COR-L47 (cell line): Measurements from ENCODE around the gene ATP2B2.

ENCODE experiments used
- DNase-seq: peaks from one replicate; lab custom pipeline; 2025; lab: John Stamatoyannopoulos, UW

The ATP2B2 gene

DNA sequence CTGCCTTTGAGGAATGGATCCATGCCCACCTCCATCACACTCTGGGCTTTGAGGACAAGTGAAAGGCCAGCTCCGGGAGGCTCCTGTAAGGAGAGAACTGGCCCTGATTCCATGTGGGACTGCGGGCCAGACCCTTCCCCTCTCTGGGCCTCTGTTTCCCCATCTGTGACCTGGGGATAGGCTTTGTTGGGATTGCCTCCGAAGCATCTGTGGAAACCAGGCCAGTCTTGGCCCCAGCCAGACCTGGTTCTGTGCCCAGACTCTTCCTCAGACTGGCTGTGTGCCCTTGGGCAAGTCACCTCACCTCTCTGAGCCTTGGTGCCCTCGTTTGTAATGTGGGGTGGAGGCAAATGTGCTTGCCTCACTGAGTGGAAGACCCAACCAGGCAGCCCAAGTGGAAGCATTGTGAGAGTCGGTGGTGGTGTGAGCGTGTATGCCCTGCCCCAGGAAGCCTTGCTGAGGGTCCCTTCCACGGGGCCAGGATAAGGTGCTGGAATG, 163.4 kb downstream of the ATP2B2 start:
- DNase-seq: no peak

DNA sequence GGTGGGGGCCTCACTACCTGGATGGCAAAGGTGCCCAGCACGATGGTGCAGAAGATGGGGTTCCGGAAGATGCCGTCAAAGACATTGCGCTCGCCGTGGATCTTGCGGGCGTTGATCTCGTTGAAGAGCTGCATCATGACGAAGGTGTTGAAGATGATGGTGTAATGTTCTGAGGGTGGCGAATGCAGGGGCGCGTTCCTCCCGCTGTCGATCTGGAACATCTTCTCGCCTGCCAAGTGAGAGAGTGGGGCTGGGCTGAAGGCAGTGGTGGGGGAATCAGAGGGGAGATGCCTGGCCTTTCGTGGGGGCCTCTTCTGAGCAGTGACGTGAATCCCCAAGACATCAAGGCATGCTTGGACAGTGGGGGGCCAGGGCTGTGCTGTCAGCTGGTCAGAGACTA, 164.9 kb downstream of the ATP2B2 start:
- no peak for DNase-seq

GRCh38 chr3:10340046-10340445, 165.3 kb downstream of the ATP2B2 start:
- DNase-seq: no peak

DNA sequence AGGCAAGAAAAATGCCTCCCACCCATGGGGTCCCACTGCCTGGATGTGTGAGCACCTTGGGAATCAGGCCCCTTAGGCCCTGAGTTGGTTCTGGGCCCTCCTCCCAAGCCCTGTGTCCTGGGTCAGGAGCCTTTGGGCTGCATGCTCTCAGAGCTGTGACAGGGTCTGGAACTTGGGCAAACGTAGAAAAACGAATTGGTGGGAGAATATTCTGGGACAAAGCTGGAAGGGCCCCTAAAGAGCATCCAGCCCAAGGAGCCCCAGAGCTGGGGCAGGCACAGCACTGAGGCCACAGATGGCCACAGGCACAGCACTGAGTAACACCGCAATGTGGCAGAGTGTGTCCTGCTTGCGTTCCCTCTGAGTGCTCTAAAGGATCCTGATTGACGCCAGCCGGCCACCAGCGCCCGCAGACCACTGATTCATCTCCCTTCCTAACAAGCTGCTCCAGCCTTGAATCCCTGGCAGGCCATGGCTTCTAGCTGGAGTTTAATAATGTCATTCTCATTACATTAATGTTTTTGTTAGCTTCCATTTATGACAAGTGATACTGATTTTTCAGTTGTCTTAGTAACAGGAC, 165.9 kb downstream of the ATP2B2 start:
- DNase-seq: no peak

- DNase-seq: no peak
These were observed 166.6 kb downstream of the ATP2B2 start for GRCh38 chr3:10338591-10339353.

- no peak for DNase-seq
These were observed 167.3 kb downstream of the ATP2B2 start for GRCh38 chr3:10338164-10338470.

GRCh38 chr3:10337323-10338163, 167.8 kb downstream of the ATP2B2 start:
- DNase-seq: no peak

DNA sequence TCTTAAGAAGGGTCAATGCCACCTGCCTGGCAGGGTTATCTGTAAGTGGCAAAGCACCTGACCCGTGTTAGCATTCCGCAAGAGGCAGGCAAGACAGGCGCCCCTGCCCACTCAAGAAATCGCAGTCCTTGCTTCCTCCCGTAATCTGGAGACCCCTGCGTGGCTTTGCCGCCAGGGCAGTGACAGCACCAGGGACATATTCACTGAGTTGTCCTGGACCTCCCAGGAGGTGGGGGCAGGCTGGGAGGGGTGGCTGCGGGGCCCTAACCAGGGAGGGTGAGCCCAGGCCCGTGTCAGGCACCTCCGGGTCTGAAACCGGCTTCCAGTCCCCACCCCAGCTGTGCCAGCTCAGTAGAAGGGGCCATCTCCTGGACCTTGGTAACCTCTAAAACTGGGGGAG, 168.6 kb downstream of the ATP2B2 start:
- no peak for DNase-seq

DNA sequence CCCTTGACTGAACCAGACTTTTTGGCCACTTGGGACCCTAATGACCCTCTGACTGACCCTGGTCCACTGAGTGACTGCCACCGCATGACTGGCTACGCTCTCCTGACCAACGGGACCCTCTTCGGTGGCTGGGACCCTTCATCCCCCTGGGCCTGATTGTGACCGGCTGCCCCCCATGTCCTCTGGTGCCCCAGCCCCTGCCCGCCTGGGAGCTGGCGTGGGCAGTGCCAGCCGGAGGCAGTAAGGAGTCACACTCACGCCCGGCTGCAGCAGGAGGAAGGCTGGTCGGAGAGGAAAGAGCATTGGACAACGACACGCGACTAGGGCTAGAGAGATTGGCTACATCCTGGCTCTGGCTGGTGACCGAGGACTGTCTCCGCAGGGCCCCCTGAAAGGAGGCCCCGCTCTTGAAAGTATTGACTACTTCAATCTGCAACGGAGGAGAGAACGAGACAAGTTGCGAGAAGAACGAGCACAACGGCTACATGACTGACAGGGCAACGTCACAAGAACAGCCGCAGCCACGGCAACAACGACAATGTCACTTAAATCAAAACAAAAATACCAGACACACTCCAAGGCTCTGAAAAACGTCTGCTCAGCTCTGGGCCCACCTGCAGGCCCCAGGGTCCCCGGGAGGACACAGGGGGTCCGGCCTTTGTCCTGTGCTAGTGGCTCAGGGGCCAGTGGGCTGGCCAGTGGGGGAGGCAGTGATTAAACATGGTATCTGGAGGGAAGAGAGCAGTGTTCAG, 169.3 kb downstream of the ATP2B2 start:
- DNase-seq: no peak

GRCh38 chr3:10335190-10335738, 170.1 kb downstream of the ATP2B2 start:
- DNase-seq: no peak

DNA sequence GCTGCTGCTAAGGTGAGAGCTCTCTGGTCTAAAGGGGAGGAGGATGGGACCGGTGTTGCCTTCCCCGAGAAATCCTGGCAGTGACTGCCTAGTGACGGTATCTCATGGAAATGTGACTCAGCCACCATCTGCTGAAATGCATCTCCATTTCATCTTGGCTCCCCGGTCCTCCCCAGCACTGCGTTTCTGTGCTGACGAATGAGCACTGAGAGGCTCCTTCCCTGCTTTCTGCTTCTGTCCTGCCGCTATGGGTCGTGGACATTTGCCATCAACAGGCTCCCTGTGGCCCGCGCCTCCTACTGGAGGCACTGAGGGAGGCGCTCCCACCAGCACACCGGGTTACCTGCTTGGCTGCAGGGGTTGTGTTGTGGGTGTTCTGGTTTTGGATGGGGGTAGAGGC, 170.9 kb downstream of the ATP2B2 start:
- DNase-seq: no peak

DNA sequence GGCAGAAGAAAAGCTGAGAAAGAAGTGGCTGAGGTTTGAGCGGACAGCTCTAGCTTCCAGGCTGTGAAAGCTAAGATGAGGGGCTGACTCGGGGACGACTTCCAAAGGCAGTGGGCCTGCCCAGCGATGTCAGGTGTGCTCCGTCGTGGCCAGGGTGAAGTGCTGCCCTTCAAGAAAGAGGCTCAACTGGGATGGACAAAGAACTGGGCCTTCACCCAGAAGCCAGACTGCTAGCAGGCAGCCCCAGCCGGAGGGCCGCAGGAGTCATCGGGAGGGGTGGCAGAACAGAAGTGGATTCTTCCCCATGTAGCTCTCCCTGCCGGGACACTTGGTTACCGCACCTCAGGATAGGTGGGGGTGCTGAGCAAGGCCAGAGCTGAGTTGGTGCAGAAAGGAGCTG, 171.3 kb downstream of the ATP2B2 start:
- no peak for DNase-seq

- no peak for DNase-seq
These were observed 172.1 kb downstream of the ATP2B2 start for GRCh38 chr3:10333349-10333650.

DNA sequence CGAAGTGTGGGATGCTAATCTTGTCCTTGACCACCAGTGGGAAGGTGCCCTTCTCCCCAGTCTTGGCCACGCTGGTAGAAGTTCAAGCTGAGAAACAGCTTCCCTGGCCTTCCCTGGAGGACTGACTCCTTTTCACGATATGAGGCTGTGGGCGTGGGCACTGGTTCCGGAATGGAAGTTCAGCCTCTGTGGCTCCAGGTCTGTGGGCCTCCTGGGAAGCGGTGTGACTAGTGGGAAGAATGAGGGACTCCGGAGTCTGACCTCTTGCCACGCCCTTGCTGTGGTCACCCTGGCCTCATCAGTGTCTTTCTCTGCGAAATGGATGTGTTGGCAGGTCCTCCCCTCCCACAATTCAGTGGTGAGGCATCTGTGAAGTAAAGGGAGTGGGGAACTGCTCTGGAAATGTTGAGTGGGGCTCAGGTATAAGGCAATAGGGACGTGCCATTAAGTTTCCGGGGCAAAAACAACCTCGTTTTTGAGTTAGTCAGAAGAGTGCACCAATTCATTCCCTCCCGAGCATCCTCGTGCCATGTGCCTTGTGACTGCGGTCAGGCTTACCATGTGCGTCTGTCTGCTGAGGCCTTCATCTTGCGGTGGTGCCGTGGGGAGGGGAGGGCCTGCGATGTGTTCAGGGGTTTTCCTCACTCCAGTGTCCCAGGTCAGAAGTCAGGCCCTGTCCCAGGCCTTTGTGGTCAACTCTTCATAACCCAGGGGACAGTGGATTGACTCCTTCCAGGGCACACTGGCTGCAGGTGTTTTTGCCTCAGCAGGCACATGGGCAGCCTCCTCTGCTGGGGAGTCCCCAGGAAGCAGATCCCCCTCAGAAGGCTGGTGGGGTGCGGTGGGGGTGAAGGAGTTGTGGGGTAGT, 172.7 kb downstream of the ATP2B2 start:
- no peak for DNase-seq

DNA sequence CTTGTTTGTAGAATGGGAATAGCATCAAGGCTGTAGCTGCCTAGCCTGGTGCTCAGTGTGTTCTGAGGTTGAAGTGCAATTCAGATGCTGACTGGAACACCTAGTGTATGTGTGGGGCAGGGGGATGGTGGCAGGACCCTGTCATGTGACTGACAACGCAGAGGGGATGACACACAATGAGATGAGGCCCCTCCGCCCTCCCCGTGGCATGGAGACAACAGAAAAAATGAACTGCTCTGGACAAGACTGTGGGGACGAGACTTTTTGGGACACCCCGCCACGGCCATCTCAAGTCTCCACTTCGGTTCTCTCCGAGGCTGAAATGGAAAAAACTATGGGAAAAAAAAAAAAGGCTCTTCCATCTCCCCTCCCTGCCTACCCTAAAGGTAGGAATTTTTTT, 174.1 kb downstream of the ATP2B2 start:
- no peak for DNase-seq

GRCh38 chr3:10330319-10330718, 175.1 kb downstream of the ATP2B2 start:
- DNase-seq: no peak

DNA sequence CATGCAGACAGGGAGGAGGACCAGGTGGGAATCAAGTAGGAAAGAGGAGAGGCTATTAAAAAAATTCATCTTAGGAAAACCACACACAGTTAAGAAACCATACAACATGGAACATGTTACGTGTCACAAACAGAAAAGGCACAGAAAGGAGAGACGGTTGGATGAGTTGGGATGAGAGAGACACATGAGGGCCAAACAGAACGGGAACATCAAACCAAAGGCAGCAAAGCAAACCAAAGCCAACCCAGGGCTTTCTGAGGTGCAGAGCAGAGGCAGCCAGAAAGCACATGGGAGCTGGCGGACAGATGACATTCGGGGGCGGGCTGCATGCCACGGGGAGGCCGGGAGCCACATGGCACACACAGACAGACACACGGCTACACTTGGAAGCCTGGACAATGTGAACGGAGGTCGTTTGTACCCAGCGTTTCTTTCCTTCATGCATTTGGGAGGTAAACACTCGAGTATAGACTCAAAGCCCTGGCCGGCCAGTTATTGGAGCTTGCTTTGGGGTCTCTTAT, 175.8 kb downstream of the ATP2B2 start:
- DNase-seq: no peak

DNA sequence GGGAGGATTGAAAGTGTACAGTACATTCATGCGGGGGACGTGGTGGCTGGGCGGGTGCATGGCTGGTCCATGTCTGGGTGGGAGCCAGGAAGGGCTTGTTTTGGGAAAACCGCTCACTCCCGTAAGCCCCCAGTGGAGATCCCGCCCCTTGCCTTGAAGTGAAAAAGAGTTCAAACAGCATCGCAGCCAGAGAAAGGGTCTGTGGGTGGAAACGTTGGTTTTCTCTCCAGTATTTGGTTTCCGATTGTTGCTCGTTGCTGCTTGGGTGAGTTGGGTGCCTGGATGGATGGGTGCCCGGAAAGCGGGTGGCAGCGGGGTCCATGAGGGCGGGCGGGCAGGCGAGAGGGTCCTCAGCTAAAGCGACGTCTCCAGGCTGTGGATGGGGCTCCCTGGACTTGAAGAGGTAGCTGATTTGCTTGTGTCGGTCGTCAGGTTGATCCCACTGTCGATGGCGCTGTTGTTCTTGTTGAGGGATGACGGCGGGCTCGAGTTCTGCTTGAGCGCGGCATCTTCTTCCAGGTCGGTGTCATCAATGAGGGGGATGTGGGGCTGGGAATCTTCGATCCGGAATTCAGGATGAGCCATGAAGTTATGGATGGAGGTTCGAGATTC, 176.8 kb downstream of the ATP2B2 start:
- DNase-seq: no peak

- no peak for DNase-seq
These were observed 177.8 kb downstream of the ATP2B2 start for GRCh38 chr3:10327592-10327991.

GRCh38 chr3:10322352-10322710, 183.1 kb downstream of the ATP2B2 start:
- DNase-seq: no peak
